ENCODE data around the gene KIZ. TPM values are rescaled to one million over a fixed set of nuclear protein-coding genes. Genes with fewer than 3 reads are reported as not detected.
A peak's percentile ranks its signal among the peaks of the same experiment; 100 is the strongest.

Gene KIZ, protein sequence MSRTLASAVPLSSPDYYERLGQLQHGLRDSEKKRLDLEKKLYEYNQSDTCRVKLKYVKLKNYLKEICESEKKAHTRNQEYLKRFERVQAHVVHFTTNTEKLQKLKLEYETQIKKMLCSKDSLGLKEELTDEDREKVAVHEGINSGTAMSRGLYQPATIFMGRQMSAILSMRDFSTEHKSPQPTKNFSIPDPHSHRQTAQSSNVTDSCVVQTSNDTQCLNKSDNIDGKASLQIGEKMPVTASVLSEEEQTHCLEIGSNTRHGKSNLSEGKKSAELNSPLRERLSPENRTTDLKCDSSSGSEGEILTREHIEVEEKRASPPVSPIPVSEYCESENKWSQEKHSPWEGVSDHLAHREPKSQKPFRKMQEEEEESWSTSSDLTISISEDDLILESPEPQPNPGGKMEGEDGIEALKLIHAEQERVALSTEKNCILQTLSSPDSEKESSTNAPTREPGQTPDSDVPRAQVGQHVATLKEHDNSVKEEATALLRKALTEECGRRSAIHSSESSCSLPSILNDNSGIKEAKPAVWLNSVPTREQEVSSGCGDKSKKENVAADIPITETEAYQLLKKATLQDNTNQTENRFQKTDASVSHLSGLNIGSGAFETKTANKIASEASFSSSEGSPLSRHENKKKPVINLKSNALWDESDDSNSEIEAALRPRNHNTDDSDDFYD
- total RNA-seq (2014; rRNA removed) = 10.3 and 13.4 TPM in 2 replicates
- percentile 66 among the genes with signal in this experiment for Bru-seq, nascent RNA
- percentile 57 among the genes with signal in this experiment for BruChase-seq, experiment 1, labeled RNA remaining after a 6-hour chase
- percentile 71 among the genes with signal in this experiment for BruChase-seq, experiment 2, labeled RNA remaining after a 2-hour chase
- long read RNA-seq, transcript KIZ-210 (13 exons, 2,130 nt) = major isoform, 17 of 43 reads
- long read RNA-seq, partial matches to known transcripts = 11 of 43 reads
- long read RNA-seq, other reads (novel, unspliced or antisense) = 14 of 43 reads

DNA sequence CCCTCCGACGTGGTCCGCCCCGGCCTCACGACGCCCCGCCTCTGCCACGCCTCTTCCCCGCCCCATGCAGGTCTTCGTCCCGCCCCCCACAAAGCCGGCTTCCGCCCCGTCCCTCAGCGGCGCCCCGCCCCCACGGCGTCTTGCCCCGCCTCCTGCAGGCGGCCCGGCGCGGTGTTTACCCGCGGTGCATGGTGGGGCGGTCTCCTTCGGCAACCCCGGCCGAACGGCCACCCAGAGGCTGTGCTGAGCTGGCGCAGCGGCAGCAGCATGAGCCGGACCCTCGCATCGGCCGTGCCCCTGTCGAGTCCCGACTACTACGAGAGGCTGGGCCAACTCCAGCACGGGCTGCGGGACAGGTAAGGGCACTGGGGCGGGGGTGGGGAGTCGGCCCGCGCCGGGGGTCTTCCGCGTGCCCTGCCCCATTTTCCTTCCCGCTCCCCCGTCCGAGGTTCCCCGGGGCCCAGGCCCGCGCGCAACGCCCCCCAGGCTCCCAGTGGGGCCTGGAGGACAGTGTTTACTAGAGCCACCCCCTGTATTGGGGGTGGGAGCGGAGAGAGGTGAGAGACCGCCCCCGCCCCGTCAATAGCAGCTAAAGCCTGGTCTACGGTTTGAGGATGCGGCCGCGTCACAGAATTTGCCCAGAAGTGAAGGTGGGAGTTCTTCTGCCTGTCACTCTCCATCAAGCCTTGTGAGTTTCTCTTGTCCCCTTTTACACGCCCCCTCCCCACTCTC lies at the start of gene KIZ:
TSS of gene KIZ (plus strand) at position 234 of the 732 bp plus-strand sequence. CDS start at position 268, 34 bp downstream.
- intact Hi-C loops (cut with micrococcal nuclease) = loop anchor here (1.0 to 5.0 kb wide), 6 partner anchors 37 to 381 kb away; partner anchors contain the start of gene XRN2
- peak within 1 kb of the TSS; percentile 100 for H2AFZ ChIP-seq (ENCODE audit: low read length)
- ATAC-seq = peak; percentile 93
- H4K20me1 ChIP-seq (ENCODE audit: low read length) = no peaks in the 10 kb centered on the region
- no TSS peak for BruUV-seq (replicated peaks)
- ChIA-PET POLR2A (ENCODE audit: unreplicated experiment) (interaction anchor here (0.8 kb wide), 1 partner anchor 256 kb away, joined by 3 read pairs; no protein-coding TSS in a partner anchor), CTCF (interaction anchor here (0.7 to 0.9 kb wide), 3 partner anchors 57 to 379 kb away, joined by 3 to 5 read pairs (median 3); no protein-coding TSS in a partner anchor)
- no peaks in the 10 kb centered on the region for H3K9me3 ChIP-seq (ENCODE audit: low read length)
- no peaks in the 10 kb centered on the region for H3K9me2 ChIP-seq (replicated peaks; ENCODE audit: low read length)
- H3K27me3 ChIP-seq (ENCODE audit: low read length) = no peaks in the 10 kb centered on the region
- peak within 1 kb of the TSS; percentile 81 for H3K9ac ChIP-seq (ENCODE audit: low read length)
- peak; percentile 98 for DNase-seq
- TF ChIP-seq, protein P1, sequence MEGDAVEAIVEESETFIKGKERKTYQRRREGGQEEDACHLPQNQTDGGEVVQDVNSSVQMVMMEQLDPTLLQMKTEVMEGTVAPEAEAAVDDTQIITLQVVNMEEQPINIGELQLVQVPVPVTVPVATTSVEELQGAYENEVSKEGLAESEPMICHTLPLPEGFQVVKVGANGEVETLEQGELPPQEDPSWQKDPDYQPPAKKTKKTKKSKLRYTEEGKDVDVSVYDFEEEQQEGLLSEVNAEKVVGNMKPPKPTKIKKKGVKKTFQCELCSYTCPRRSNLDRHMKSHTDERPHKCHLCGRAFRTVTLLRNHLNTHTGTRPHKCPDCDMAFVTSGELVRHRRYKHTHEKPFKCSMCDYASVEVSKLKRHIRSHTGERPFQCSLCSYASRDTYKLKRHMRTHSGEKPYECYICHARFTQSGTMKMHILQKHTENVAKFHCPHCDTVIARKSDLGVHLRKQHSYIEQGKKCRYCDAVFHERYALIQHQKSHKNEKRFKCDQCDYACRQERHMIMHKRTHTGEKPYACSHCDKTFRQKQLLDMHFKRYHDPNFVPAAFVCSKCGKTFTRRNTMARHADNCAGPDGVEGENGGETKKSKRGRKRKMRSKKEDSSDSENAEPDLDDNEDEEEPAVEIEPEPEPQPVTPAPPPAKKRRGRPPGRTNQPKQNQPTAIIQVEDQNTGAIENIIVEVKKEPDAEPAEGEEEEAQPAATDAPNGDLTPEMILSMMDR (conservative IDR thresholded peaks at IDR 0.05; ENCODE audit: low read depth, low read length) = no peak
- TF ChIP-seq EZH2 (IDR thresholded peaks at IDR 0.05; ENCODE audit: low read length, unreplicated experiment) (no peak), EZH2phosphoT487 (IDR thresholded peaks at IDR 0.05; ENCODE audit: borderline replicate concordance, low read length) (no peak)
- H3F3A ChIP-seq (ENCODE audit: low read length, unreplicated experiment) = no peaks in the 10 kb centered on the region
- peaks cover 10% of the 10 kb centered on the region for H3K4me1 ChIP-seq (ENCODE audit: insufficient read depth, low read length)
- peak within 1 kb of the TSS; percentile 87 for H3K4me3 ChIP-seq (ENCODE audit: low read length)
- peaks cover 3% of the 10 kb centered on the region for H3K36me3 ChIP-seq (ENCODE audit: low read depth, low read length)
- no peak within 1 kb of the TSS for H3K27ac ChIP-seq (ENCODE audit: low read length)
- peak within 1 kb of the TSS; percentile 99 for H3K4me2 ChIP-seq (ENCODE audit: low read length)
- H3K79me2 ChIP-seq (ENCODE audit: low read length) = peaks cover 14% of the 10 kb centered on the region; the same call in 1 of the 2 replicates

DNA sequence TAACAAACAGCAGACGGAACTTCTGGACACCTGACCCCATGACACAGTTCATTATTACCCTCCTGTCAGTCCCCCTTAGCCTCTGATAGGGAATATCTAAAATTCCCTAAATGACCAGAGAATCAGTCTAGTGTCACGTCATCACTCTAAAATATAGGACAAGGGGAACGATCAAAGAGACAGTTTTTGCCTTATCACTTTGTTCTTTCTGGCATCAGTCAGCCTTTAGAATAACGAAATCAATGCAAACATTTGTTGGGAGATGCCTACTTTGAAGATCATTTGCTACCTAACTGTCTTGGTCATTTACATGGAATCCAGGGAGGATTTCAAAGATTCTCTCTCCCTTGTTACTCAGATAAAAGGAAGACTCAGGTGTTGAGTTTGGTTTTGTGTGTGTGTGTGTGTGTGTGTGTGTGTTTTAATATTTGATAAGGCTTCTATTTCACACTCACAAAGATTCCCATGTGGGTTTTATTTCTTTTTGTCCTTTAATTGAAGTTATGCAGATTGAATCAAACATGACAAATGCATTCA lies 48.0 kb upstream of the KIZ start:
- ChIA-PET POLR2A (ENCODE audit: unreplicated experiment) (no interaction called here), CTCF (no interaction called here)
- peaks cover 10% of the 10 kb centered on the region; the same call in 1 of the 2 replicates for H3K4me1 ChIP-seq (ENCODE audit: insufficient read depth, low read length)
- peaks cover 44% of the 10 kb centered on the region for H3K27me3 ChIP-seq (ENCODE audit: low read length)
- ATAC-seq (no peak), DNase-seq (no peak)
- H3K79me2 ChIP-seq (ENCODE audit: low read length) = no peaks in the 10 kb centered on the region
- H3K9me3 ChIP-seq (ENCODE audit: low read length) = no peaks in the 10 kb centered on the region
- intact Hi-C loops (cut with micrococcal nuclease) = no loop called here
- no peaks in the 10 kb centered on the region for H3F3A ChIP-seq (ENCODE audit: low read length, unreplicated experiment)
- no peak overlapping the region for H3K27ac ChIP-seq (ENCODE audit: low read length)
- no peak overlapping the region for H3K9ac ChIP-seq (ENCODE audit: low read length)
- no peaks in the 10 kb centered on the region for H3K36me3 ChIP-seq (ENCODE audit: low read depth, low read length)
- no peak overlapping the region for H3K4me2 ChIP-seq (ENCODE audit: low read length)
- H3K4me3 ChIP-seq (ENCODE audit: low read length) = no peak overlapping the region
- H2AFZ ChIP-seq (ENCODE audit: low read length) = no peak overlapping the region
- TF ChIP-seq EZH2 (IDR thresholded peaks at IDR 0.05; ENCODE audit: low read length, unreplicated experiment) (no peak), EZH2phosphoT487 (IDR thresholded peaks at IDR 0.05; ENCODE audit: borderline replicate concordance, low read length) (no peak)
- TF ChIP-seq, protein P1 (conservative IDR thresholded peaks at IDR 0.05; ENCODE audit: low read depth, low read length) = no peak
- H4K20me1 ChIP-seq (ENCODE audit: low read length) = no peaks in the 10 kb centered on the region
- H3K9me2 ChIP-seq (replicated peaks; ENCODE audit: low read length) = no peaks in the 10 kb centered on the region
- no TSS peak for BruUV-seq (replicated peaks)
